Natural killer cell (primary cell): ENCODE measurements around the gene CCDC51. TPM values are rescaled to one million over a fixed set of nuclear protein-coding genes. Genes with fewer than 3 reads are reported as not detected.
A peak's percentile ranks its signal among the peaks of the same experiment; 100 is the strongest.

Experiments used
- ATAC-seq, 3 donors: fragments of 150-1000 bp in 2 of 3; fragments of 200-7000 bp in 1 of 3; cut with Tn5 transposase; 1 replicate in 1 of 3; 2 replicates in 2 of 3; pipeline ENCODE4 v1.10.0; 2021; ENCODE audit warnings: mild to moderate bottlenecking in 2 of 3, moderate library complexity in 2 of 3
- DNase-seq, 2 donors: peaks; one replicate each; pipeline versions ENCODE4 v3.0.0 to v3.0.0-alpha.2; 2013 to 2021; ENCODE audit warnings: mixed read lengths in 1 of 2
- H3K27ac ChIP-seq: one replicate; pipeline ENCODE4 v1.5.1; 2013; ENCODE audit warnings: mild to moderate bottlenecking, low read length
- H3K27me3 ChIP-seq: one replicate; pipeline ENCODE4 v1.6.1; 2013; ENCODE audit warnings: low read length; ENCODE audit not compliant: control insufficient read depth, insufficient read depth
- H3K36me3 ChIP-seq: one replicate; pipeline ENCODE4 v1.6.1; 2013; ENCODE audit warnings: low read length; ENCODE audit not compliant: control insufficient read depth, insufficient read depth
- H3K4me1 ChIP-seq: one replicate; pipeline ENCODE4 v1.6.1; 2013; ENCODE audit warnings: low read length; ENCODE audit not compliant: control insufficient read depth, insufficient read depth
- H3K4me3 ChIP-seq: one replicate; pipeline ENCODE4 v1.5.1; 2013; ENCODE audit warnings: low read length
- H3K9me3 ChIP-seq: one replicate; pipeline ENCODE4 v1.6.1; 2013; ENCODE audit warnings: low read length; ENCODE audit not compliant: control insufficient read depth, insufficient read depth
- H3K27ac Mint-ChIP-seq, 2 donors: one replicate each; pipeline ENCODE4 v1.8.0; 2022; ENCODE audit warnings: mild to moderate bottlenecking in 2 of 2, mixed read lengths in 2 of 2, moderate library complexity in 1 of 2
- H3K27me3 Mint-ChIP-seq, 2 donors: one replicate each; pipeline ENCODE4 v1.8.0; 2022; ENCODE audit warnings: low read depth in 2 of 2, mixed read lengths in 2 of 2
- H3K36me3 Mint-ChIP-seq: one replicate; pipeline ENCODE4 v1.8.0; 2022; ENCODE audit warnings: mixed read lengths
- H3K4me1 Mint-ChIP-seq, 2 donors: one replicate each; pipeline ENCODE4 v1.8.0; 2022; ENCODE audit warnings: mixed read lengths in 2 of 2
- H3K4me3 Mint-ChIP-seq: one replicate; pipeline ENCODE4 v1.8.0; 2022; ENCODE audit warnings: mild to moderate bottlenecking, moderate library complexity, mixed read lengths
- H3K9me3 Mint-ChIP-seq, 2 donors: one replicate each; pipeline ENCODE4 v1.8.0; 2022; ENCODE audit warnings: mixed read lengths in 2 of 2
- WGBS: methylation state at CpG from one replicate; pipeline ENCODE4 v1.1.7; 2013; ENCODE audit warnings: missing lambda C conversion rate; ENCODE audit not compliant: insufficient coverage; 5-methylcytosine and 5-hydroxymethylcytosine counted together
- intact Hi-C: fragments of 100-400 bp; cut with micrococcal nuclease; formaldehyde crosslinking; loops from one replicate; pipeline ENCODE4 v1.14.2; 2022
- total RNA-seq, 4 donors: library from RNA; stranded (reverse); fragments of 120-200 nt in 1 of 4; gene quantifications; one replicate each; pipeline versions ENCODE4 v1.2.3 to v1.2.4, GENCODE V29; 2013 to 2022
- TF ChIP-seq, protein P1 (sequence below): fragments of 200-600 bp; IDR thresholded peaks from one replicate; pipeline ENCODE4 v1.8.0; 2022; ENCODE audit warnings: antibody characterized with exemption

Gene CCDC51
- total RNA-seq, 3 donors from 2014 or later (not counting 1 experiment from before 2014, with no cell fraction given): 4.4 to 8.8 (median 6.8) TPM

DNA sequence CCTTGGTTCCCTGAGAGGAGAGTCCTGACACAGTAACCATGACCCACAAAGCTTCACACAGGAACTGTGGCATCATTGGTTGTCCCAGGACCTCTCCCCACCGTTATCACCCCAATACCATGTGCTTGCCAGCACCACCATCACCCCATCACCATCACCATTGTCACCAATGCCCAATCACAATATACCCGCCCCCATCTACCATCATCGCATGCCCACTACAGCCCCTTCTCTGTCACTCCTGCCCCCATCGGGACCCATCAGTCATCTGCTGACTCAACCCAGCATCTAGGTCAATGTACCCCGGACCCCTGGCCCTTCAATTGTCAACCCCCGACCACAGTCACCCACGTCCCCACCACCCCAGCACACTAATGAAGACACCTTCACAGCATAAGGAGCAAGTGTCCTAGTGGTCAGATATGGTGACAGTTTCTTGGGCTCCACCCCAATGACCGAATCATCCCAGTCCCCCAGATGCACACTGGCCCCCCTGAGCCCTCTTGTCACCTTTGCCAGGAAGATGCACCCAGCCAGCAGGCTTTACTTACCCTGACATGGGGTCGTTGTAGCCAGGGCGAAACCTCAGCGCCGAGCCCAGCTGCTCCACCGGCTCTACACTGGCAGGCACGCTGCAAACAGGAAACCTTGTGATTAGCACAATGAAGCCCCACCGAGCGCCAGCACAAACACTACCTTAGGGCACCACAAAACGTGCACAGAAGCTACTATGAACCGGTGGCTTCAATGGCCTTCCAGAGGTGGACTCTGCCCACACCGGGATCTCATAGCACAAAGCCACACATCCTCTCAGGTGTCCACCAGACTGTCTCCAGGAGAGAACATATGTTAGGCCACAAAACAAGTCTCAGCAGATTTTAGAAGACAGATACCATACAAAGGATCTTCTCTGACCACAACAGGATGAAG is 39.0 kb upstream of the CCDC51 start:
- Mint-ChIP-seq H3K27ac (peak overlapping the region; percentile 96 to 97), H3K4me3 (peak overlapping the region; percentile 81), H3K4me1 (peaks cover 35 to 37% of the 10 kb centered on the region in 2 donors), H3K36me3 (no peaks in the 10 kb centered on the region), H3K27me3 (no peaks in the 10 kb centered on the region), H3K9me3 (no peaks in the 10 kb centered on the region)
- intact Hi-C loops: loop anchor here (1.0 to 2.0 kb wide), 2 partner anchors 39 to 78 kb away; partner anchors contain the start of genes CCDC51, PFKFB4 and TMA7
- Histone ChIP-seq H3K9me3 (no peaks in the 10 kb centered on the region), H3K27me3 (no peaks in the 10 kb centered on the region), H3K36me3 (no peaks in the 10 kb centered on the region), H3K27ac (peak overlapping the region; percentile 86), H3K4me1 (peaks cover 33% of the 10 kb centered on the region), H3K4me3 (peak overlapping the region; percentile 24)
- DNase-seq: peak; percentile 64 to 81
- WGBS: 13% methylated on average over 19 of the region's 19 CpGs
- peak; percentile 72 to 87 (median 81) for ATAC-seq
- TF ChIP-seq, protein P1, sequence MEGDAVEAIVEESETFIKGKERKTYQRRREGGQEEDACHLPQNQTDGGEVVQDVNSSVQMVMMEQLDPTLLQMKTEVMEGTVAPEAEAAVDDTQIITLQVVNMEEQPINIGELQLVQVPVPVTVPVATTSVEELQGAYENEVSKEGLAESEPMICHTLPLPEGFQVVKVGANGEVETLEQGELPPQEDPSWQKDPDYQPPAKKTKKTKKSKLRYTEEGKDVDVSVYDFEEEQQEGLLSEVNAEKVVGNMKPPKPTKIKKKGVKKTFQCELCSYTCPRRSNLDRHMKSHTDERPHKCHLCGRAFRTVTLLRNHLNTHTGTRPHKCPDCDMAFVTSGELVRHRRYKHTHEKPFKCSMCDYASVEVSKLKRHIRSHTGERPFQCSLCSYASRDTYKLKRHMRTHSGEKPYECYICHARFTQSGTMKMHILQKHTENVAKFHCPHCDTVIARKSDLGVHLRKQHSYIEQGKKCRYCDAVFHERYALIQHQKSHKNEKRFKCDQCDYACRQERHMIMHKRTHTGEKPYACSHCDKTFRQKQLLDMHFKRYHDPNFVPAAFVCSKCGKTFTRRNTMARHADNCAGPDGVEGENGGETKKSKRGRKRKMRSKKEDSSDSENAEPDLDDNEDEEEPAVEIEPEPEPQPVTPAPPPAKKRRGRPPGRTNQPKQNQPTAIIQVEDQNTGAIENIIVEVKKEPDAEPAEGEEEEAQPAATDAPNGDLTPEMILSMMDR: no peak

GRCh38 chr3:48477959-48478520 is 38.1 kb upstream of the CCDC51 start:
- no peaks in the 10 kb centered on the region for H3K27me3 Mint-ChIP-seq
- peaks cover 40% of the 10 kb centered on the region for H3K4me1 ChIP-seq
- peak overlapping the region; percentile 81 for H3K4me3 Mint-ChIP-seq
- no peaks in the 10 kb centered on the region for H3K27me3 ChIP-seq
- no peaks in the 10 kb centered on the region for H3K9me3 ChIP-seq
- H3K27ac Mint-ChIP-seq: peak overlapping the region; percentile 96 to 97
- ATAC-seq (no peak), DNase-seq (no peak)
- TF ChIP-seq, protein P1: no peak
- H3K36me3 Mint-ChIP-seq: no peaks in the 10 kb centered on the region
- peak overlapping the region; percentile 86 for H3K27ac ChIP-seq
- H3K4me1 Mint-ChIP-seq: peaks cover 42 to 44% of the 10 kb centered on the region in 2 donors
- H3K36me3 ChIP-seq: no peaks in the 10 kb centered on the region
- intact Hi-C loops: loop anchor here (2.0 kb wide), 1 partner anchor 79 kb away; the partner anchor contains the start of gene PFKFB4
- peak overlapping the region; percentile 24 for H3K4me3 ChIP-seq
- 79% methylated on average over 8 of the region's 9 CpGs for WGBS
- no peaks in the 10 kb centered on the region for H3K9me3 Mint-ChIP-seq

DNA sequence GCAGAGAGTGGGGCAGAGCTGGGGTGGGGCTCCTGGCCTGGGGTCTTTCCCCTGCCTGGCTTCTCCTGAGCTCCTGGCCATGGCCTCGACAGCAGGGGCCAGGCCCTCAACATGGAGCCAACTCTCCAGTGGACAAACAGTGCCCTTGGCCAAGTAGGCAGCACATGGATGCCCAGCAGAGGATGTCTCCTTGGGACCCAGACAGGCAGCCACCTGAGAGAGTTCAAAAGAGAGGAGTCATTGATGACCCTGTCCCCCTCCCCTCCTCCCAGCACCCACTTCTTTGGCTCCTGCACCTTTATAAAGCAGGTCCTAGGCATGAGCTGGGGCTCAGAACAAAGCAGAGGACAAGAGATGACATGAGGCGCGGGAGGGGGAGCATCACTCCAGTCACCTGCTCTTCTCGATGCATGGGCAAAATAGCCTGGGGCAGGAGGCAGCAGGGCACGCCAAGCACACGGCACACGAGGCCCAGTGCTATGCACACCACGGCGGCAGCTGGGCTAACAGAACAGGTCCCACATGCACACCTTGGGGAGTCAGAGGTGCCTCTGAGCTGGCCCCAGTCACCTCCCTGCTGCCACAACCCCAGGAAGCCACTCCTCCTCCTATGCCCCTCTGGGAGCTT is 36.6 kb upstream of the CCDC51 start:
- TF ChIP-seq, protein P1: no peak
- DNase-seq: no peak
- Histone ChIP-seq H3K36me3 (no peaks in the 10 kb centered on the region), H3K9me3 (no peaks in the 10 kb centered on the region), H3K4me1 (peaks cover 51% of the 10 kb centered on the region), H3K27me3 (no peaks in the 10 kb centered on the region), H3K27ac (no peak overlapping the region), H3K4me3 (no peak overlapping the region)
- intact Hi-C loops: no loop called here
- 80% methylated on average over 9 of the region's 9 CpGs for WGBS
- no peak overlapping the region for H3K4me3 Mint-ChIP-seq
- no peak for ATAC-seq
- H3K4me1 Mint-ChIP-seq: peaks cover 47 to 50% of the 10 kb centered on the region in 2 donors
- no peaks in the 10 kb centered on the region for H3K9me3 Mint-ChIP-seq
- no peaks in the 10 kb centered on the region for H3K36me3 Mint-ChIP-seq
- H3K27ac Mint-ChIP-seq: peak overlapping the region; percentile 96 to 97
- H3K27me3 Mint-ChIP-seq: no peaks in the 10 kb centered on the region
